Measurements from ENCODE around the gene NAALADL2.

DNA sequence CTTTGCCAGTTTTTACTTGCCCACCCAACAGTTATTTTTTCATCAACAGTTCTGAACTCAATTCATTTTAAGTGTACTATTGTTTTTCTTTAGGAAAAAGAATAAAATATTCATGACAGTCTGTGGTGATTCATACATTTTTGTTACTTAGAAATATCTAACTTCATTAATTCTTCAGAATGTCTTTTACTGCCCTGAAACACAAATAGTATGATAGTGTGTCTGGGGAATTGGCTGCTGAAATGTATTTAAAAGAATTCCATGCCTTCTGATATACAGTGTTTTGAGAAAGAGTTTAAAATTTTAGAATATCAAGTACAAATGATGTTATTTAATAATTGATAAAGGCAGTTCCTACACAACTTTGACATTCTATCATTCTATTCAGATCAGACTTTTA is 854.1 kb downstream of the NAALADL2 start:
- TF ChIP-seq, protein P1, sequence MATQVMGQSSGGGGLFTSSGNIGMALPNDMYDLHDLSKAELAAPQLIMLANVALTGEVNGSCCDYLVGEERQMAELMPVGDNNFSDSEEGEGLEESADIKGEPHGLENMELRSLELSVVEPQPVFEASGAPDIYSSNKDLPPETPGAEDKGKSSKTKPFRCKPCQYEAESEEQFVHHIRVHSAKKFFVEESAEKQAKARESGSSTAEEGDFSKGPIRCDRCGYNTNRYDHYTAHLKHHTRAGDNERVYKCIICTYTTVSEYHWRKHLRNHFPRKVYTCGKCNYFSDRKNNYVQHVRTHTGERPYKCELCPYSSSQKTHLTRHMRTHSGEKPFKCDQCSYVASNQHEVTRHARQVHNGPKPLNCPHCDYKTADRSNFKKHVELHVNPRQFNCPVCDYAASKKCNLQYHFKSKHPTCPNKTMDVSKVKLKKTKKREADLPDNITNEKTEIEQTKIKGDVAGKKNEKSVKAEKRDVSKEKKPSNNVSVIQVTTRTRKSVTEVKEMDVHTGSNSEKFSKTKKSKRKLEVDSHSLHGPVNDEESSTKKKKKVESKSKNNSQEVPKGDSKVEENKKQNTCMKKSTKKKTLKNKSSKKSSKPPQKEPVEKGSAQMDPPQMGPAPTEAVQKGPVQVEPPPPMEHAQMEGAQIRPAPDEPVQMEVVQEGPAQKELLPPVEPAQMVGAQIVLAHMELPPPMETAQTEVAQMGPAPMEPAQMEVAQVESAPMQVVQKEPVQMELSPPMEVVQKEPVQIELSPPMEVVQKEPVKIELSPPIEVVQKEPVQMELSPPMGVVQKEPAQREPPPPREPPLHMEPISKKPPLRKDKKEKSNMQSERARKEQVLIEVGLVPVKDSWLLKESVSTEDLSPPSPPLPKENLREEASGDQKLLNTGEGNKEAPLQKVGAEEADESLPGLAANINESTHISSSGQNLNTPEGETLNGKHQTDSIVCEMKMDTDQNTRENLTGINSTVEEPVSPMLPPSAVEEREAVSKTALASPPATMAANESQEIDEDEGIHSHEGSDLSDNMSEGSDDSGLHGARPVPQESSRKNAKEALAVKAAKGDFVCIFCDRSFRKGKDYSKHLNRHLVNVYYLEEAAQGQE (IDR thresholded peaks at IDR 0.05): no peak
- TF ChIP-seq, protein P2, sequence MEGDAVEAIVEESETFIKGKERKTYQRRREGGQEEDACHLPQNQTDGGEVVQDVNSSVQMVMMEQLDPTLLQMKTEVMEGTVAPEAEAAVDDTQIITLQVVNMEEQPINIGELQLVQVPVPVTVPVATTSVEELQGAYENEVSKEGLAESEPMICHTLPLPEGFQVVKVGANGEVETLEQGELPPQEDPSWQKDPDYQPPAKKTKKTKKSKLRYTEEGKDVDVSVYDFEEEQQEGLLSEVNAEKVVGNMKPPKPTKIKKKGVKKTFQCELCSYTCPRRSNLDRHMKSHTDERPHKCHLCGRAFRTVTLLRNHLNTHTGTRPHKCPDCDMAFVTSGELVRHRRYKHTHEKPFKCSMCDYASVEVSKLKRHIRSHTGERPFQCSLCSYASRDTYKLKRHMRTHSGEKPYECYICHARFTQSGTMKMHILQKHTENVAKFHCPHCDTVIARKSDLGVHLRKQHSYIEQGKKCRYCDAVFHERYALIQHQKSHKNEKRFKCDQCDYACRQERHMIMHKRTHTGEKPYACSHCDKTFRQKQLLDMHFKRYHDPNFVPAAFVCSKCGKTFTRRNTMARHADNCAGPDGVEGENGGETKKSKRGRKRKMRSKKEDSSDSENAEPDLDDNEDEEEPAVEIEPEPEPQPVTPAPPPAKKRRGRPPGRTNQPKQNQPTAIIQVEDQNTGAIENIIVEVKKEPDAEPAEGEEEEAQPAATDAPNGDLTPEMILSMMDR (IDR thresholded peaks at IDR 0.05): no peak
- TF ChIP-seq, protein P3, sequence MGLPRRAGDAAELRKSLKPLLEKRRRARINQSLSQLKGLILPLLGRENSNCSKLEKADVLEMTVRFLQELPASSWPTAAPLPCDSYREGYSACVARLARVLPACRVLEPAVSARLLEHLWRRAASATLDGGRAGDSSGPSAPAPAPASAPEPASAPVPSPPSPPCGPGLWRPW (IDR thresholded peaks at IDR 0.05): no peak
- TF ChIP-seq RAD21 (conservative IDR thresholded peaks at IDR 0.05 in 1 of 2, IDR thresholded peaks at IDR 0.05 in 1 of 2) (no peak), EP300 (IDR thresholded peaks at IDR 0.05) (no peak), RFX5 (IDR thresholded peaks at IDR 0.05) (no peak), SMC3 (IDR thresholded peaks at IDR 0.05) (no peak), HOXA7 (CRISPR knock-in tag; IDR thresholded peaks at IDR 0.05) (no peak), HEYL (CRISPR knock-in tag; IDR thresholded peaks at IDR 0.05) (no peak), MAFK (IDR thresholded peaks at IDR 0.05; ENCODE audit: partially characterized antibody) (no peak)
- TF ChIP-seq, protein P4, sequence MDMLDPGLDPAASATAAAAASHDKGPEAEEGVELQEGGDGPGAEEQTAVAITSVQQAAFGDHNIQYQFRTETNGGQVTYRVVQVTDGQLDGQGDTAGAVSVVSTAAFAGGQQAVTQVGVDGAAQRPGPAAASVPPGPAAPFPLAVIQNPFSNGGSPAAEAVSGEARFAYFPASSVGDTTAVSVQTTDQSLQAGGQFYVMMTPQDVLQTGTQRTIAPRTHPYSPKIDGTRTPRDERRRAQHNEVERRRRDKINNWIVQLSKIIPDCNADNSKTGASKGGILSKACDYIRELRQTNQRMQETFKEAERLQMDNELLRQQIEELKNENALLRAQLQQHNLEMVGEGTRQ (IDR thresholded peaks at IDR 0.05): no peak
- TF ChIP-seq, protein P5, sequence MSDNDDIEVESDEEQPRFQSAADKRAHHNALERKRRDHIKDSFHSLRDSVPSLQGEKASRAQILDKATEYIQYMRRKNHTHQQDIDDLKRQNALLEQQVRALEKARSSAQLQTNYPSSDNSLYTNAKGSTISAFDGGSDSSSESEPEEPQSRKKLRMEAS (IDR thresholded peaks at IDR 0.05): no peak

Measured in A549 (cell line).